ENCODE measurements around the gene PLEKHN1. TPM values are rescaled to one million over a fixed set of nuclear protein-coding genes. Genes with fewer than 3 reads are reported as not detected.

Gene PLEKHN1
- total and polyA plus RNA-seq, 2 experiments from 2014 or later = 1.7 to 2.1 TPM

- no peak overlapping the region for H3K4me3 ChIP-seq
- WGBS, 2 experiments (ENCODE audit: low coverage in 1 of 2, low lambda C conversion rate in 2 of 2, missing lambda C conversion rate in 2 of 2) = 54 to 63% methylated on average over 15 of the region's 15 CpGs
These were observed 28.1 kb upstream of the PLEKHN1 start for GRCh38 chr1:938088-938683.

GRCh38 chr1:938711-939489 lies 27.4 kb upstream of the PLEKHN1 start:
- H3K27ac ChIP-seq = 0 out of 2 replicates have a peak overlapping the region, but pooled peaks have one; percentile 7
- no peak overlapping the region for H3K9ac ChIP-seq
- no peak for DNase-seq
- H3F3A ChIP-seq (ENCODE audit: insufficient read depth) = peaks cover 5% of the 10 kb centered on the region; the same call in 1 of the 2 replicates
- no peak overlapping the region for H2AFZ ChIP-seq
- H3K36me3 ChIP-seq (ENCODE audit: low read depth) = no peaks in the 10 kb centered on the region
- no peaks in the 10 kb centered on the region for H3K9me2 ChIP-seq (ENCODE audit: insufficient read depth)
- no peaks in the 10 kb centered on the region for H4K20me1 ChIP-seq (ENCODE audit: insufficient read depth)
- in situ Hi-C loops (cut with MboI) = no loop called here
- no peak overlapping the region for H3K4me3 ChIP-seq
- H3K9me3 ChIP-seq (ENCODE audit: low read depth) = no peaks in the 10 kb centered on the region
- no peaks in the 10 kb centered on the region for H3K27me3 ChIP-seq (replicated peaks; ENCODE audit: insufficient read depth)
- H3K4me1 ChIP-seq (ENCODE audit: insufficient read depth) = peaks cover 25% of the 10 kb centered on the region; the same call in 1 of the 2 replicates
- TF ChIP-seq EZH2phosphoT487 (IDR thresholded peaks at IDR 0.05; ENCODE audit: insufficient read depth, low read depth) (no peak), EZH2 (IDR thresholded peaks at IDR 0.05; ENCODE audit: insufficient read depth, poor library complexity, severe bottlenecking) (no peak)
- WGBS, 2 experiments (ENCODE audit: low coverage in 1 of 2, low lambda C conversion rate in 2 of 2, missing lambda C conversion rate in 2 of 2) = 90 to 93% methylated on average over 28 to 30 of the region's 30 CpGs
- H3K4me2 ChIP-seq (ENCODE audit: unreplicated experiment) = no peak overlapping the region
- no peaks in the 10 kb centered on the region for H3K79me2 ChIP-seq (ENCODE audit: insufficient read depth)

More at GRCh38 chr1:938088-938683, 28.1 kb upstream of the PLEKHN1 start:
- no peak overlapping the region for H3K4me2 ChIP-seq (ENCODE audit: unreplicated experiment)
- no peaks in the 10 kb centered on the region for H3K27me3 ChIP-seq (replicated peaks; ENCODE audit: insufficient read depth)
- TF ChIP-seq EZH2 (IDR thresholded peaks at IDR 0.05; ENCODE audit: insufficient read depth, poor library complexity, severe bottlenecking) (no peak), EZH2phosphoT487 (IDR thresholded peaks at IDR 0.05; ENCODE audit: insufficient read depth, low read depth) (no peak)
- H3K9me2 ChIP-seq (ENCODE audit: insufficient read depth) = no peaks in the 10 kb centered on the region
- no peaks in the 10 kb centered on the region for H3K36me3 ChIP-seq (ENCODE audit: low read depth)
- H3K9ac ChIP-seq = no peak overlapping the region
- H3K4me1 ChIP-seq (ENCODE audit: insufficient read depth) = peaks cover 25% of the 10 kb centered on the region; the same call in 1 of the 2 replicates
- no peaks in the 10 kb centered on the region for H3K79me2 ChIP-seq (ENCODE audit: insufficient read depth)
- no peaks in the 10 kb centered on the region for H4K20me1 ChIP-seq (ENCODE audit: insufficient read depth)
- DNase-seq = peak; percentile 80
- peak overlapping the region; percentile 31 for H3K27ac ChIP-seq
- H3K9me3 ChIP-seq (ENCODE audit: low read depth) = no peaks in the 10 kb centered on the region
- no peak overlapping the region for H2AFZ ChIP-seq
- in situ Hi-C loops (cut with MboI) = no loop called here
- H3F3A ChIP-seq (ENCODE audit: insufficient read depth) = no peaks in the 10 kb centered on the region

- H3F3A ChIP-seq (ENCODE audit: insufficient read depth) = peaks cover 12% of the 10 kb centered on the region; the same call in 1 of the 2 replicates
- no peaks in the 10 kb centered on the region for H4K20me1 ChIP-seq (ENCODE audit: insufficient read depth)
- TF ChIP-seq EZH2phosphoT487 (IDR thresholded peaks at IDR 0.05; ENCODE audit: insufficient read depth, low read depth) (no peak), EZH2 (IDR thresholded peaks at IDR 0.05; ENCODE audit: insufficient read depth, poor library complexity, severe bottlenecking) (no peak)
- no peak overlapping the region for H3K4me3 ChIP-seq
- H2AFZ ChIP-seq = no peak overlapping the region
- no peaks in the 10 kb centered on the region for H3K9me2 ChIP-seq (ENCODE audit: insufficient read depth)
- no peak overlapping the region for H3K4me2 ChIP-seq (ENCODE audit: unreplicated experiment)
- WGBS, 2 experiments (ENCODE audit: low coverage in 1 of 2, low lambda C conversion rate in 2 of 2, missing lambda C conversion rate in 2 of 2) = 45 to 48% methylated on average over 12 to 16 of the region's 21 CpGs
- no peaks in the 10 kb centered on the region for H3K27me3 ChIP-seq (replicated peaks; ENCODE audit: insufficient read depth)
- peak overlapping the region; percentile 73 for H3K27ac ChIP-seq
- H3K4me1 ChIP-seq (ENCODE audit: insufficient read depth) = peaks cover 25% of the 10 kb centered on the region; the same call in 1 of the 2 replicates
- H3K9ac ChIP-seq = no peak overlapping the region; the same call in 1 of the 2 replicates
- H3K9me3 ChIP-seq (ENCODE audit: low read depth) = no peaks in the 10 kb centered on the region
- in situ Hi-C loops (cut with MboI) = no loop called here
- H3K79me2 ChIP-seq (ENCODE audit: insufficient read depth) = no peaks in the 10 kb centered on the region
- peak; percentile 30 for DNase-seq
- no peaks in the 10 kb centered on the region for H3K36me3 ChIP-seq (ENCODE audit: low read depth)
These were observed 26.7 kb upstream of the PLEKHN1 start for GRCh38 chr1:939511-940106.
